SK-N-MC (cell line): ENCODE results near the gene HMOX1.

Source experiments
- DNase-seq: peaks from one replicate; pipeline ENCODE4 v3.0.0-alpha.2; 2011; ENCODE audit warnings: low read depth, low spot score
- H3K27ac ChIP-seq: fragments of 200-600 bp; sonication (generic); 2 replicates; pipeline ENCODE4 v1.5.1; 2016; ENCODE audit warnings: mixed run types
- H3K36me3 ChIP-seq: fragments of 200-600 bp; sonication (generic); 2 replicates; pipeline ENCODE4 v1.6.1; 2017; ENCODE audit warnings: antibody characterized with exemption, low read length, mixed read lengths; ENCODE audit not compliant: insufficient read depth
- H3K4me3 ChIP-seq: fragments of 200-600 bp; sonication (generic); 2 replicates; pipeline ENCODE4 v1.5.1; 2016
- H3K9ac ChIP-seq: fragments of 200-600 bp; sonication (generic); 2 replicates; pipeline ENCODE4 v1.8.0; 2017; ENCODE audit warnings: mixed run types, mixed read lengths; ENCODE audit not compliant: insufficient read length
- H3K9me3 ChIP-seq: fragments of 200-600 bp; sonication (generic); 2 replicates; pipeline ENCODE4 v1.6.1; 2017; ENCODE audit warnings: low read depth, mild to moderate bottlenecking, antibody characterized with exemption, low read length, moderate library complexity, mixed read lengths
- EZH2 ChIP-seq: fragments of 200-600 bp; sonication (generic); IDR thresholded peaks from one replicate; pipeline ENCODE4 v1.6.1; 2017; ENCODE audit warnings: antibody characterized with exemption
- FOXP2 ChIP-seq: optimal IDR thresholded peaks from 2 replicates; pipeline ENCODE3; 2011; ENCODE audit warnings: mild to moderate bottlenecking, moderate library complexity; ENCODE audit not compliant: insufficient read depth; ENCODE audit errors: extremely low read length, control extremely low read depth
- POLR2AphosphoS5 ChIP-seq: IDR thresholded peaks from 2 replicates; pipeline ENCODE4 v1.6.1; 2012; ENCODE audit warnings: mild to moderate bottlenecking, low read depth, low read length, borderline replicate concordance

HMOX1 gene

GRCh38 chr22:35439365-35439717 is 58.4 kb downstream of the HMOX1 start:
- no peak overlapping the region for H3K9ac ChIP-seq
- no peaks in the 10 kb centered on the region for H3K9me3 ChIP-seq
- H3K27ac ChIP-seq: no peak overlapping the region
- no peak overlapping the region for H3K4me3 ChIP-seq
- TF ChIP-seq FOXP2: no peak
- TF ChIP-seq POLR2AphosphoS5: no peak
- TF ChIP-seq EZH2: no peak
- peaks cover 2% of the 10 kb centered on the region for H3K36me3 ChIP-seq
- DNase-seq: no peak

- Histone ChIP-seq H3K9me3 (no peaks in the 10 kb centered on the region), H3K36me3 (no peaks in the 10 kb centered on the region), H3K4me3 (no peak overlapping the region), H3K9ac (no peak overlapping the region), H3K27ac (no peak overlapping the region)
- no peak for DNase-seq
- TF ChIP-seq FOXP2: no peak
- TF ChIP-seq POLR2AphosphoS5: no peak
- no peak for TF ChIP-seq EZH2
Measured at GRCh38 chr22:35440129-35440528, 59.2 kb downstream of the HMOX1 start.

GRCh38 chr22:35441489-35442100 is 60.7 kb downstream of the HMOX1 start:
- Histone ChIP-seq H3K4me3 (no peak overlapping the region), H3K27ac (no peak overlapping the region), H3K36me3 (no peaks in the 10 kb centered on the region), H3K9ac (no peak overlapping the region), H3K9me3 (no peaks in the 10 kb centered on the region)
- no peak for TF ChIP-seq FOXP2
- no peak for TF ChIP-seq POLR2AphosphoS5
- TF ChIP-seq EZH2: no peak
- DNase-seq: no peak

GRCh38 chr22:35442471-35442870 is 61.6 kb downstream of the HMOX1 start:
- Histone ChIP-seq H3K27ac (no peak overlapping the region), H3K9me3 (no peaks in the 10 kb centered on the region), H3K4me3 (no peak overlapping the region), H3K9ac (no peak overlapping the region), H3K36me3 (no peaks in the 10 kb centered on the region)
- DNase-seq: no peak
- TF ChIP-seq POLR2AphosphoS5: no peak
- TF ChIP-seq FOXP2: no peak
- TF ChIP-seq EZH2: no peak

GRCh38 chr22:35443338-35443737 is 62.4 kb downstream of the HMOX1 start:
- H3K9ac ChIP-seq: no peak overlapping the region
- no peaks in the 10 kb centered on the region for H3K9me3 ChIP-seq
- H3K27ac ChIP-seq: no peak overlapping the region
- no peak for DNase-seq
- TF ChIP-seq FOXP2: no peak
- no peak for TF ChIP-seq POLR2AphosphoS5
- TF ChIP-seq EZH2: no peak
- no peaks in the 10 kb centered on the region for H3K36me3 ChIP-seq
- no peak overlapping the region for H3K4me3 ChIP-seq
